ENCODE measurements around the gene ZNF132.
"Not testable (repeated sequence)": the region's sequence is repeated elsewhere in the genome, so short reads cannot be mapped to it uniquely, and the experiment has no call there.

The ZNF132 gene

GRCh38 chr19:58450856-58451357 is 11.0 kb upstream of the ZNF132 start:
- H3K27me3 Mint-ChIP-seq (ENCODE audit: low read depth): peaks cover 11% of the 10 kb centered on the region
- H3K9me3 Mint-ChIP-seq: peaks cover 19% of the 10 kb centered on the region
- H3K4me3 Mint-ChIP-seq: peak overlapping the region; percentile 83
- peaks cover 9% of the 10 kb centered on the region for H3K36me3 Mint-ChIP-seq (ENCODE audit: low read depth)
- peaks cover 19% of the 10 kb centered on the region for H3K4me1 Mint-ChIP-seq (ENCODE audit: low read depth)
- H3K27ac Mint-ChIP-seq: no peak overlapping the region

- Mint-ChIP-seq H3K9me3 (peaks cover 19% of the 10 kb centered on the region), H3K27me3 (ENCODE audit: low read depth) (peaks cover 11% of the 10 kb centered on the region), H3K4me1 (ENCODE audit: low read depth) (peaks cover 19% of the 10 kb centered on the region)
- H3K36me3 Mint-ChIP-seq (ENCODE audit: low read depth); H3K27ac Mint-ChIP-seq; H3K4me3 Mint-ChIP-seq: not testable (repeated sequence)
Measured at GRCh38 chr19:58449980-58450379, 10.0 kb upstream of the ZNF132 start.

- Mint-ChIP-seq H3K27me3 (ENCODE audit: low read depth) (peaks cover 11% of the 10 kb centered on the region), H3K9me3 (peaks cover 28% of the 10 kb centered on the region), H3K4me1 (ENCODE audit: low read depth) (peaks cover 18% of the 10 kb centered on the region)
- not testable (repeated sequence) for H3K4me3 Mint-ChIP-seq; H3K36me3 Mint-ChIP-seq (ENCODE audit: low read depth); H3K27ac Mint-ChIP-seq
Measured at GRCh38 chr19:58448860-58449259, 8.9 kb upstream of the ZNF132 start.

GRCh38 chr19:58442986-58443385 is 3.0 kb upstream of the ZNF132 start:
- Mint-ChIP-seq H3K9me3 (peaks cover 40% of the 10 kb centered on the region), H3K4me1 (ENCODE audit: low read depth) (peaks cover 17% of the 10 kb centered on the region), H3K36me3 (ENCODE audit: low read depth) (peaks cover 18% of the 10 kb centered on the region)
- H3K27me3 Mint-ChIP-seq (ENCODE audit: low read depth); H3K27ac Mint-ChIP-seq; H3K4me3 Mint-ChIP-seq: not testable (repeated sequence)

GRCh38 chr19:58440556-58440955 is 603 bp upstream of the ZNF132 start:
- Mint-ChIP-seq H3K27ac (peak overlapping the region; percentile 97), H3K9me3 (peaks cover 59% of the 10 kb centered on the region), H3K36me3 (ENCODE audit: low read depth) (peaks cover 40% of the 10 kb centered on the region), H3K4me1 (ENCODE audit: low read depth) (peaks cover 17% of the 10 kb centered on the region), H3K4me3 (peak overlapping the region; percentile 96), H3K27me3 (ENCODE audit: low read depth) (no peaks in the 10 kb centered on the region)

- Mint-ChIP-seq H3K36me3 (ENCODE audit: low read depth) (peaks cover 60% of the 10 kb centered on the region), H3K9me3 (peaks cover 86% of the 10 kb centered on the region), H3K4me1 (ENCODE audit: low read depth) (peaks cover 5% of the 10 kb centered on the region), H3K27ac (no peak overlapping the region), H3K27me3 (ENCODE audit: low read depth) (no peaks in the 10 kb centered on the region), H3K4me3 (no peak overlapping the region)
Measured at GRCh38 chr19:58434217-58434616, 5.7 kb downstream of the ZNF132 start.

- no peaks in the 10 kb centered on the region for H3K27me3 Mint-ChIP-seq (ENCODE audit: low read depth)
- H3K9me3 Mint-ChIP-seq: peaks cover 76% of the 10 kb centered on the region
- H3K36me3 Mint-ChIP-seq (ENCODE audit: low read depth): peaks cover 35% of the 10 kb centered on the region
- H3K27ac Mint-ChIP-seq: no peak overlapping the region
- no peaks in the 10 kb centered on the region for H3K4me1 Mint-ChIP-seq (ENCODE audit: low read depth)
- H3K4me3 Mint-ChIP-seq: no peak overlapping the region
Measured at GRCh38 chr19:58429745-58430144, 10.2 kb downstream of the ZNF132 start.

- no peaks in the 10 kb centered on the region for H3K27me3 Mint-ChIP-seq (ENCODE audit: low read depth)
- peaks cover 70% of the 10 kb centered on the region for H3K9me3 Mint-ChIP-seq
- H3K4me3 Mint-ChIP-seq: no peak overlapping the region
- no peak overlapping the region for H3K27ac Mint-ChIP-seq
- no peaks in the 10 kb centered on the region for H3K4me1 Mint-ChIP-seq (ENCODE audit: low read depth)
- peaks cover 26% of the 10 kb centered on the region for H3K36me3 Mint-ChIP-seq (ENCODE audit: low read depth)
Measured at GRCh38 chr19:58428617-58429016, 11.3 kb downstream of the ZNF132 start.

GRCh38 chr19:58417071-58417470 is 22.9 kb downstream of the ZNF132 start:
- Mint-ChIP-seq H3K4me1 (ENCODE audit: low read depth) (no peaks in the 10 kb centered on the region), H3K4me3 (no peak overlapping the region), H3K27ac (no peak overlapping the region), H3K9me3 (peaks cover 25% of the 10 kb centered on the region), H3K27me3 (ENCODE audit: low read depth) (no peaks in the 10 kb centered on the region), H3K36me3 (ENCODE audit: low read depth) (peaks cover 37% of the 10 kb centered on the region)

GRCh38 chr19:58416604-58417003 is 23.3 kb downstream of the ZNF132 start:
- H3K4me1 Mint-ChIP-seq (ENCODE audit: low read depth): no peaks in the 10 kb centered on the region
- no peak overlapping the region for H3K4me3 Mint-ChIP-seq
- H3K27me3 Mint-ChIP-seq (ENCODE audit: low read depth): no peaks in the 10 kb centered on the region
- no peak overlapping the region for H3K27ac Mint-ChIP-seq
- peaks cover 36% of the 10 kb centered on the region for H3K36me3 Mint-ChIP-seq (ENCODE audit: low read depth)
- peaks cover 23% of the 10 kb centered on the region for H3K9me3 Mint-ChIP-seq

GRCh38 chr19:58409010-58409790 is 30.8 kb downstream of the ZNF132 start:
- Mint-ChIP-seq H3K9me3 (no peaks in the 10 kb centered on the region), H3K4me1 (ENCODE audit: low read depth) (peaks cover 28% of the 10 kb centered on the region), H3K27ac (peak overlapping the region; percentile 45), H3K27me3 (ENCODE audit: low read depth) (no peaks in the 10 kb centered on the region), H3K36me3 (ENCODE audit: low read depth) (peaks cover 2% of the 10 kb centered on the region), H3K4me3 (peak overlapping the region; percentile 96)

GRCh38 chr19:58408152-58409009 is 31.6 kb downstream of the ZNF132 start, which contains the start of gene ZNF584:
Gene ZNF584, plus strand, starts transcription at chr19:58408649. Its CDS starts 499 bp downstream, at chr19:58409148.
- peaks cover 2% of the 10 kb centered on the region for H3K36me3 Mint-ChIP-seq (ENCODE audit: low read depth)
- H3K27ac Mint-ChIP-seq: peak within 1 kb of the TSS; percentile 93
- no peaks in the 10 kb centered on the region for H3K9me3 Mint-ChIP-seq
- H3K4me1 Mint-ChIP-seq (ENCODE audit: low read depth): peaks cover 31% of the 10 kb centered on the region
- no peaks in the 10 kb centered on the region for H3K27me3 Mint-ChIP-seq (ENCODE audit: low read depth)
- H3K4me3 Mint-ChIP-seq: peak within 1 kb of the TSS; percentile 96

- Mint-ChIP-seq H3K9me3 (no peaks in the 10 kb centered on the region), H3K4me1 (ENCODE audit: low read depth) (peaks cover 31% of the 10 kb centered on the region)
Measured at GRCh38 chr19:58407658-58408151, 32.2 kb downstream of the ZNF132 start.

GRCh38 chr19:58406818-58407657 is 32.9 kb downstream of the ZNF132 start:
- peak overlapping the region; percentile 78 for H3K27ac Mint-ChIP-seq
- no peaks in the 10 kb centered on the region for H3K27me3 Mint-ChIP-seq (ENCODE audit: low read depth)
- peaks cover 31% of the 10 kb centered on the region for H3K4me1 Mint-ChIP-seq (ENCODE audit: low read depth)
- H3K4me3 Mint-ChIP-seq: peak overlapping the region; percentile 96
- H3K36me3 Mint-ChIP-seq (ENCODE audit: low read depth): no peaks in the 10 kb centered on the region
- H3K9me3 Mint-ChIP-seq: no peaks in the 10 kb centered on the region

More at GRCh38 chr19:58407658-58408151, 32.2 kb downstream of the ZNF132 start:
- H3K27ac Mint-ChIP-seq: peak overlapping the region; percentile 78
- H3K27me3 Mint-ChIP-seq (ENCODE audit: low read depth): no peaks in the 10 kb centered on the region
- H3K36me3 Mint-ChIP-seq (ENCODE audit: low read depth): no peaks in the 10 kb centered on the region
- peak overlapping the region; percentile 96 for H3K4me3 Mint-ChIP-seq
